ENCODE measurements around the gene CNTNAP2.

CNTNAP2 gene

DNA sequence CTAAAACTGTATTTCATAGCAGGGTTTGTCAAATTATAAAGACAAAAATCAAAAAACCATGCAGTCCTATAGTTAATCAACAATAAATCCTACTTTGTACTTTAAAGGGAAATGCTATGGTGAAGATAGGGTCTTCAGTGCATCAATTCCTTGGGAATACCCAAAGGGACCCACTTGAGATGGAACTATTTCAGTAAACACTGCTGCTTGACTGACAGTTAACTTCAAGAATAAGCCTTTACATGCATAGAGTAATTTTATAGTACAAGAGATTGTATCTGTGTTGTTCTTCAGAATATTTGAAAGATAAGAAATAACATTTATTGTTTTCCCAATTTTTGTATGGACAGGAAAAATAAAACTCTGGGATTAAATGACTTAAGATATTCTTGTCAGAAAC, 1179.6 kb downstream of the CNTNAP2 start:
- DNase-seq: no peak

- no peak for DNase-seq
Measured at GRCh38 chr7:147296986-147297385, 1180.4 kb downstream of the CNTNAP2 start.

DNA sequence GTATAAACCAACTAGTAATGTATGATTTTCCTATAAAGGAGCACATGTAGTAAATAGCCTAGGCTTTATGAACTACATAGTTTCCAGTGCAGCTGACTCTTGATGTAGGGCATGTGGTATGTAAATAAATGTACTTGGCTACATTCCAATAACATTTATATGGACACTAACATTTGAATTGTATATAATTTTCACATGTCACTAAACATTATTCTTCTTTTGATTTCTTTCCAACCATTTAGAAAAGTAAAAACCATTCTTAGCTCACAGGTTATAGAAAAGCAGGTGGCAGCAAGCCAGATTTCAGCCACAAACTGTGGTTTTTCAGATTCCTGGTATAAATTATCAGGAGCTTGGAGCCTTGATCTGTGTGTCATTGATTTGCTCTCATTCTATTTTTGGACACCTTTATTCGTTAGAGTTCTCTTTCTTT, 1182.0 kb downstream of the CNTNAP2 start:
- no peak for DNase-seq

GRCh38 chr7:147300293-147300692, 1183.7 kb downstream of the CNTNAP2 start:
- no peak for DNase-seq

DNA sequence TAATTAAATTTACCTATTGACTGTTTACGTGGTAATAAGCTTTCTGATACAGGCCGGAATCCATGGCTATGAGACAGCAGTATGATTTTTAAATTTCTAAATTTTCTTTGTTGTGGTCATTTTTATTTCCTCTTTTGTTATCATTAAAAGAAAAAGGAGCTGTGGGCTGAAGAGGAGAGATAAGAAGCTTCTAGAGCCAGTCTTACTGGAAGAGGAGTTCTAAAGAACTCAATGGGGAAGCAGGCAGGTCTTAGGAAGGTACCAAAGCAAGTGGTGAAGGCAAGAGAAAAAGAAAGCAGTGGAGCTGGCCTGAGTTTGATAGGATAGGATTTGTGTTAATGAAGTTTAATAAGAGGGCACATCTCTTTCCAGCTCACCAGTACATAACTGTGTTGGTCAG, 1187.8 kb downstream of the CNTNAP2 start:
- no peak for DNase-seq

DNA sequence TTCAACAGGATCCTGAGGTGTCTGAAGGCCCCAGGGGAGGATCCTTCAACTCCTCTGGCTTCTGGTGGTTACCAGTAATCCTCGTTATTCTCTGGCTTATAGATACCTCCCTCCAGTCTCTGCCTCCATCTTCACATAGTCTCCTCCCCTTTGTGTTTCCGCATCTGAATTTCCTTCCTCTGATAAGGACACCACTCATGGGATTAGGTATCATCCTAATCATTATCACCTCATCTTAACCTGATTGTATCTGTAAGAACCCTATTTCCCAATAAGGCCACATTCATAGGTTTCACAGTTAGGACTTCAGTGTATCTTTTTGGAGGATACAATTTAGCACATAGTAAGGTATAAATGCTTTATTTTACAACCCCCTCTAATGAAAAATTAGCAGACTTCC, 1189.2 kb downstream of the CNTNAP2 start:
- DNase-seq: no peak

DNA sequence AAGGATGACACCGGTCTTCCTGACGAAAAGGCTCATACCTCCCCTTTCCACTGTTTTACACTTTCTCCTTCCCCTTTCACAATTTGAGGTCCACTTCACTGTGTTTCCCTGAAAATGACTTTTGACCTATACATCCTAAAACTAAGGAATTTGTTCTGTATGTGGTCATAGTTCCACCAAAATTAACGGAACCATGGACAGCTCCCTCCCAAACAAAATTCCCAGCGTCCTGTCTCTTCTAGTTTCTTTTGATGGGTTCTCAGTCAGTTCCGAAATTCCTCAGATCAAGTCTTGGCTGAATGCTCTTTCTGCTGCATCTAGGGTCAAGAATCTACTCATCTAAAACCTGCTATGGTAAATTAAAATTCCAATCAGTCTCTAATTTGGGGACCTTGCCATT, 1191.9 kb downstream of the CNTNAP2 start:
- DNase-seq: no peak

GRCh38 chr7:147311336-147311735, 1194.7 kb downstream of the CNTNAP2 start:
- DNase-seq: no peak

- no peak for DNase-seq
Measured at GRCh38 chr7:147321504-147321903, 1204.9 kb downstream of the CNTNAP2 start.

DNA sequence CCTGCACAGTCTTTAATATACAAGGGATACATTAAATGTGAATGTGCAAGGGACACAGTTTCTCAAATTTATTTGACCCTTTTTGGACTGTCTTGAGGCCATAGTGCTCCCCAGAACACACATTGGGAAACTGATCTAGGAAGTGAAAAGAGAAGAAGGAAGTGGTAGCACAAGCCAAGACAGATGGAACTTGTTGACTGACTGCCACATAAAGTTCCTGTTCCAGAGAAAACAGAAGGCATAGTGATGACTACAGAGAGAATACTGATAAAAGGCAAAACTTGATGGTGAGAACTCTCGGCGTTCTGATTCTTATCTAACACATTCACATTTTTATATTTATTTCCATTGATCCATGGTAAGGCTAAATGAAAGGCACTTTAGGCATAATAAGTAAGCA, 1216.4 kb downstream of the CNTNAP2 start:
- DNase-seq: no peak

DNA sequence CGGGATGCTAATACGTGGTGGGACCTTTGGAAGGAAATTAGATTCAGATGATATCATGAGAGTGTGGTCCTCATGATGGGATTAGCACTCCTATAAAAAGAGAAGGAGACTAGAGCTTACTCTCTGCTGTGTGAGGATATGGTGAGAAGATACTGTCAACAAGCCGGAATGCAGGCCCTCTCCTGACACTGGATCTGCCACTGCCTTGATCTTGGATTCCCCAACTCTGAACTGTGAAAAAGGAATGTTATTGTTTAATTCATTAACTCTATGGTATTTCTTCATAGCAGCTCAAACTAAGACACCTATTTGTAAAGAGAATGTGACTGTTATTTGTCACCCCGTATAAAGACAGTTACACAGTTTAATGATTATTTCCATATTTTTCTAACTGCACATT, 1246.5 kb downstream of the CNTNAP2 start:
- DNase-seq: no peak

DNA sequence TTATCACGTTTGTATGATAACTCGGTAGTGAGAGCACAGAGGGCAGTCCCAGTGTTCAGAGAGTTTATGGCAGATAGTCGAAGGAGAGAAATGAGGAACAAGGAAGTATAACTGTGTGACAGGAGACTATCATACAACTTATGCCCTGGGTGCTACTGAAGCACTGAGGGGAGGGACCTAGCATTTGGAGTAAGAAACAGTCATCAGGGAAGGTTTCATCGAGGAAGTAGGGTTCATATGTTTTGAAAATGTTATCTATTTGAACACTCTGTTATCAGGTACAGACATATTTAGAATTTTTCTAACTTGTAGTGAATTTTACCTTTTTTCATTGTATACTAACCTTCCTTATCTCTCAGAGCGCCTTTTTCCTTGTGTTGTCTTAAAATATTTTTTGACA, 1259.6 kb downstream of the CNTNAP2 start:
- DNase-seq: no peak

GRCh38 chr7:147380926-147381325, 1264.3 kb downstream of the CNTNAP2 start:
- DNase-seq: no peak

- DNase-seq: no peak
Measured at GRCh38 chr7:147394329-147394728, 1277.7 kb downstream of the CNTNAP2 start.

DNA sequence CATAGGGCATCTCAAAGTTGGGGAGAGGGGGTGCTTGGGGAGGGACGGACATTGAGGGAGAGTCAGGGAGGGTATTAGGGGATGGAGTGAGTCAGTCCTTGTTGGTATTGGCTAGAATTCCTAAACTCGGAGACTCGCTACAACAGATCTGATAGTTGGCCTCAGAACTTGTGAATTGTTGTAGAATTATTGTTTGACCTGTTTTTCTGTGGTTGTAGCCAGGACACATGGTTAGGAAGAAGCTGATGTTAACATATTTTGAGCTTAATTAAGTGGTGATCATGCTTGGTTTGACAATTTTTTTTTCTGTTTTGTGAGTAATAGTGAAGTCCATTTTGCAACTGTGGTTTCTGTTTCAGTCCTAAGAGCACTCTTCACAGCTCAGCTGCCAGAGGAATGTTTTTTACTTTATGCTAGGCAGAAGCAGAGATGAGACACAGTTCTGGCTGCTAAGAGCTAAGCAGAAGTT, 1283.7 kb downstream of the CNTNAP2 start:
- no peak for DNase-seq

GRCh38 chr7:147400925-147401324, 1284.3 kb downstream of the CNTNAP2 start:
- no peak for DNase-seq

GRCh38 chr7:147405621-147406020, 1289.0 kb downstream of the CNTNAP2 start:
- DNase-seq: no peak

- no peak for DNase-seq
Measured at GRCh38 chr7:147406521-147407135, 1290.0 kb downstream of the CNTNAP2 start.

GRCh38 chr7:147411096-147411495, 1294.5 kb downstream of the CNTNAP2 start:
- no peak for DNase-seq

GRCh38 chr7:147412109-147412508, 1295.5 kb downstream of the CNTNAP2 start:
- no peak for DNase-seq

DNA sequence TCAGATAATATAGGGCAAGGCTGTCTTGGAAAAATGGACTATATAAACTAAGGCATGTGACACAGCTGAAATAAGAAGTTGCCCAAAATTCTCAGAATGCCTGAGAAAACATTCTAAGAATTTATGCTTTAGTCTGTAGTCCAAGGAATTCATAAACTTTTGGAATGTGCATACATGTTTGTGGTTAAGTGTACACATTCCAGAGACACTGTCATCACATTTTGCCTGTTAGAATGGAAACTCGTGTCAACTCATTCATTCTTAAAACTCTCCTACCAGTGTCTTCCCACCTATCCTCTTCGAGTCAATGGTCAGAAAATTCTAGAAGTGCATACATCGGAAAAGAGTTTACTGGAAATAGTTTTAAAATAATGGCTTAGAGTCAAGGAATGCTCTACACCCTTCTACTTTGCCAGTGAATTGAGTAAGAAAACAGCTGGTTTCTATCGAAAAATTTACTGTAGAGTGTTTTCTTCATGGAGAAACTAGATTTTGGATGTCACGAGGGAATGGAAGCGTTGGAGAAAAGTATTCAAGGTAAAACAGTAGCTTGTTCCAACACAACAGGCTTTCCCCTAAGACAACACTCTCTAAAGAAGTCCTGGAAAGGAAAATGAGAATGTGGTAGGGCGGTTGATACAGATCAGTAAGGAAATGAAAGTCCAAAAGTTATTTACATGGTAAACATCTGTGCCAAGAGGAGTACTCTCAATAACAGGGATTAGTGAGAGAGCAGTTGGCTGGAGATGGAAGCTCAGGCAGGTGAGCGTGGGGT, 1296.4 kb downstream of the CNTNAP2 start:
- no peak for DNase-seq

- DNase-seq: no peak
Measured at GRCh38 chr7:147413557-147413870, 1296.9 kb downstream of the CNTNAP2 start.

DNA sequence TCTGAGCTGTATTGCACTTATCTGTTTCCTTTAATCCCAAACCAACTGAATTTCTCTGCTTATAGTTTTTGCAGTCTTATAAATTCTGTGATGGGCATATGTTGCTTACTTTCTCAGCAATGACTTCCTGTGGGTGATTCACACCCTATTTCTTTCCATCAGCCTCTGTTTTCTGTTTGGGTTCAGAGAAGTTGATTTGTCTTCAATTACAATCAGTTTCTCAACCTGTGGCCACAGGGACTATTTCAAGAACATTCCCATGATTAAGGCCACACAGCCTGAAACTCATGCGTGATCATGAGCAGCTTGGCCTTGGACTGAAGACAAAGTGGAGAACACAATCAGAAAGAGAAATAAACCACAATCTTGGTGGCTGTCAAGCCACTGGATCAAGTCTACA, 1299.4 kb downstream of the CNTNAP2 start:
- no peak for DNase-seq

DNA sequence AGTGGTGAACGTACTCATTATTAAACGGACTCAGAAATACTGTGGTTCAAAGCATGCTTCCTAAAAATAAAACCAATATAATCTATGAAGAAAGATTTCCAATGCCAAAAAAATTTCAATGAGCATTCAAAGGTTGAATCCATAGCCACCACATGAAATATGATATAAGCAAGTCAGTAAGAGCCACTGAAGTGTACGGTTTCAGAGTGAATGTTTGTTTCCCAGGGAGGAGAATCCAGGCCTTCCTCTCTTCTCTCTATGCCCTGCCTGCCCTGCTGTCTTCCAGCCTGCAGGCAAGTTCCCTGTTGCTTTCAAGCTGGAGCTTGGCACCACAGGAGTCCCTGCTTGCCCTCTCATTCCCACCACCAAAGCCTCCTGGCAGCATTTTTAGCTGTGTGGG, 1302.4 kb downstream of the CNTNAP2 start:
- DNase-seq: no peak

- DNase-seq: no peak
Measured at GRCh38 chr7:147423875-147424274, 1307.3 kb downstream of the CNTNAP2 start.

All from activated T-cell treated with anti-CD3 and anti-CD28 coated beads, Interleukin-2, amount 50 U/mL, for 48 hours (primary cell).